Smooth muscle cell (in vitro differentiated cells): ENCODE measurements around the gene ARHGEF28. TPM values are rescaled to one million over a fixed set of nuclear protein-coding genes. Genes with fewer than 3 reads are reported as not detected.

ENCODE experiments used
- DNase-seq: peaks from one replicate; lab custom pipeline; 2025; ENCODE audit not compliant: unreplicated experiment; lab: John Stamatoyannopoulos, UW
- H2AFZ ChIP-seq: fragments of 200-600 bp; sonication (generic); 2 replicates; pipeline ENCODE4 v1.6.0; 2016; ENCODE audit warnings: antibody characterized with exemption, low read depth, mild to moderate bottlenecking
- H3F3A ChIP-seq: fragments of 200-600 bp; sonication (generic); 2 replicates; pipeline ENCODE4 v1.6.0; 2017; ENCODE audit warnings: antibody characterized with exemption, low read depth
- H3K27ac ChIP-seq: fragments of 200-600 bp; sonication (generic); 2 replicates; pipeline ENCODE4 v1.5.1; 2016; ENCODE audit warnings: low read depth, mild to moderate bottlenecking
- H3K27me3 ChIP-seq: fragments of 200-600 bp; sonication (generic); 2 replicates; pipeline ENCODE4 v1.6.1; 2016; ENCODE audit warnings: low read depth, mild to moderate bottlenecking
- H3K36me3 ChIP-seq: fragments of 200-600 bp; sonication (generic); 2 replicates; pipeline ENCODE4 v1.5.1; 2016; ENCODE audit warnings: low read depth
- H3K4me1 ChIP-seq: fragments of 200-600 bp; sonication (generic); 2 replicates; pipeline ENCODE4 v1.5.1; 2016; ENCODE audit warnings: low read depth
- H3K4me2 ChIP-seq: fragments of 200-600 bp; sonication (generic); 2 replicates; pipeline ENCODE4 v1.6.0; 2016; ENCODE audit warnings: mild to moderate bottlenecking
- H3K4me3 ChIP-seq: fragments of 200-600 bp; sonication (generic); 2 replicates; pipeline ENCODE4 v1.5.1; 2016; ENCODE audit warnings: mild to moderate bottlenecking
- H3K79me2 ChIP-seq: fragments of 200-600 bp; sonication (generic); 2 replicates; pipeline ENCODE4 v1.6.0; 2016; ENCODE audit warnings: low read depth, mild to moderate bottlenecking
- H3K9ac ChIP-seq: fragments of 200-600 bp; sonication (generic); 2 replicates; pipeline ENCODE4 v1.6.0; 2016; ENCODE audit warnings: low read depth
- H3K9me3 ChIP-seq: fragments of 200-600 bp; sonication (generic); replicated peaks from 2 replicates; pipeline ENCODE4 v1.5.1; 2016; ENCODE audit warnings: low read depth
- H4K20me1 ChIP-seq: fragments of 200-600 bp; sonication (generic); 2 replicates; pipeline ENCODE4 v1.6.0; 2016; ENCODE audit warnings: low read depth
- CTCF ChIP-seq: fragments of 200-600 bp; sonication (generic); IDR thresholded peaks from 2 replicates; pipeline ENCODE4 v1.5.1; 2017; ENCODE audit warnings: borderline replicate concordance, mild to moderate bottlenecking, antibody characterized with exemption; ENCODE audit not compliant: insufficient read depth, poor library complexity, severe bottlenecking
- WGBS: methylation state at CpG from one replicate; pipeline ENCODE4 v1.1.7; 2016; ENCODE audit warnings: low lambda C conversion rate; 5-methylcytosine and 5-hydroxymethylcytosine counted together
- polyA plus RNA-seq: library from polyadenylated mRNA; unstranded; fragments of >200 nt; fragmentation: Nextera tagmentation; extraction: Ambion mirVana; gene quantifications from 2 replicates; pipeline ENCODE4 v1.2.1, GENCODE V29; 2016
- total RNA-seq: library from RNA; depleted of rRNA; stranded (reverse); fragments of >200 nt; gene quantifications from 2 replicates; pipeline ENCODE4 v1.2.3, GENCODE V29; 2014

The ARHGEF28 gene
- total and polyA plus RNA-seq, 2 experiments from 2014 or later, result 0.19 to 0.90 TPM

- no peak overlapping the region for H3K4me2 ChIP-seq
- no peak overlapping the region for H3K4me3 ChIP-seq
- H3K27me3 ChIP-seq, result no peaks in the 10 kb centered on the region
- no peak for DNase-seq
- H3K4me1 ChIP-seq, result peaks cover 5% of the 10 kb centered on the region
- H3K27ac ChIP-seq, result no peak overlapping the region
- no peak overlapping the region for H2AFZ ChIP-seq
- no peak overlapping the region for H3K9ac ChIP-seq
- no peaks in the 10 kb centered on the region for H3K36me3 ChIP-seq
- peaks cover 18% of the 10 kb centered on the region for H3F3A ChIP-seq
- no peaks in the 10 kb centered on the region for H3K9me3 ChIP-seq
- H4K20me1 ChIP-seq, result no peaks in the 10 kb centered on the region
- H3K79me2 ChIP-seq, result no peaks in the 10 kb centered on the region
- TF ChIP-seq CTCF, result no peak
Observed at GRCh38 chr5:73913971-73914370, 288.0 kb downstream of the ARHGEF28 start.

DNA sequence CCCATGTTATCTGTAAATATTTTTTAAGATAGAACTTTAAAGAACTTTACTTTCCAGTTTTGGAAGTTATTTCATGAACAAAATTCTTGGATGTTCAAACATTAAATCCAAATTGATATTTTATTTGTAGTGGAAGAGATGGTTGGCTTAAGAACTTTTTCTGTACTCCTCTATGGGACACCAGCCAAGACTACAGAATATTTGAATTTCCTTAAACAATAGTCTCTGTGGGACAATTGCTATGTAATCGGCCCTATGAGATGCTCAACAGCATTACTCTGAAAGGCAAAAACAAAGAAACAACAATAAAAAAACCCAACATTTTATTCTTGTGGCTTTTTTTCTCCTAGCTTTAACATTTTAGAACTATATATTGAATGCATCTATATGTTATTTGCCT is 289.3 kb downstream of the ARHGEF28 start:
- WGBS, result 100% methylated on average over 1 of the region's 1 CpG
- Histone ChIP-seq H3K4me1 (peaks cover 5% of the 10 kb centered on the region), H3K79me2 (no peaks in the 10 kb centered on the region), H2AFZ (no peak overlapping the region), H3K27ac (no peak overlapping the region), H3F3A (peaks cover 18% of the 10 kb centered on the region), H3K27me3 (no peaks in the 10 kb centered on the region), H3K4me2 (no peak overlapping the region), H3K9me3 (no peaks in the 10 kb centered on the region), H3K9ac (no peak overlapping the region), H4K20me1 (no peaks in the 10 kb centered on the region), H3K36me3 (no peaks in the 10 kb centered on the region), H3K4me3 (no peak overlapping the region)
- no peak for TF ChIP-seq CTCF
- DNase-seq, result no peak

DNA sequence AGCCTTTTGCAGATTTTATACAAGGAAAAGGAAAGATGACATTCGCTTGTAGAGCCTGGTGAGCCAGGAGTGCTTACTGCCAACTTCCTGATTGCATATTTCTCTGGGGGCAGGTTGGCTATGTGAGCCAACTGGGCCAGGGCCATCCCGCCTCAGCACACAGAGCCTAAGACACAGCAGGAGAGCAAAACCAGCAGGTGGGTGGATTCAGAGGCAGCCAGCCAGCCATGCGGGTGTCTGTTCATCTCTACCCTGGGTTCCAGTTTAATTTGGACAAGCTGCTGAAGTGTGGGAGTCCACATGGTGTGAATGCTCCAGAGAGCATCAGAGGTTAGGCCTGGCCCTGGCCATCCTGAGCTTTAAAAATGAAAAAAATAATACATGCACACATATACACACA is 291.4 kb downstream of the ARHGEF28 start:
- Histone ChIP-seq H4K20me1 (no peaks in the 10 kb centered on the region), H3K27me3 (no peaks in the 10 kb centered on the region), H3K9ac (no peak overlapping the region), H3K4me2 (no peak overlapping the region), H3K36me3 (no peaks in the 10 kb centered on the region), H2AFZ (no peak overlapping the region), H3K79me2 (no peaks in the 10 kb centered on the region), H3K27ac (no peak overlapping the region), H3K4me3 (no peak overlapping the region), H3K9me3 (no peaks in the 10 kb centered on the region), H3F3A (peaks cover 11% of the 10 kb centered on the region), H3K4me1 (peaks cover 5% of the 10 kb centered on the region)
- DNase-seq, result no peak
- TF ChIP-seq CTCF, result no peak
- 93% methylated on average over 3 of the region's 3 CpGs for WGBS

GRCh38 chr5:73917891-73918290 is 291.9 kb downstream of the ARHGEF28 start:
- 97% methylated on average over 4 of the region's 4 CpGs for WGBS

More at GRCh38 chr5:73917891-73918290, 291.9 kb downstream of the ARHGEF28 start:
- DNase-seq, result no peak
- no peak overlapping the region for H3K9ac ChIP-seq
- H3K27ac ChIP-seq, result no peak overlapping the region
- no peak overlapping the region for H3K4me2 ChIP-seq
- H3K4me1 ChIP-seq, result peaks cover 4% of the 10 kb centered on the region
- no peak overlapping the region for H3K4me3 ChIP-seq
- H2AFZ ChIP-seq, result no peak overlapping the region
- no peaks in the 10 kb centered on the region for H3K9me3 ChIP-seq
- H4K20me1 ChIP-seq, result no peaks in the 10 kb centered on the region
- no peaks in the 10 kb centered on the region for H3K79me2 ChIP-seq
- H3K36me3 ChIP-seq, result no peaks in the 10 kb centered on the region
- H3K27me3 ChIP-seq, result no peaks in the 10 kb centered on the region
- TF ChIP-seq CTCF, result no peak
- H3F3A ChIP-seq, result peaks cover 6% of the 10 kb centered on the region
